Hematopoietic multipotent progenitor cell (in vitro differentiated cells): ENCODE results near the gene INSIG1. TPM values are rescaled to one million over a fixed set of nuclear protein-coding genes. Genes with fewer than 3 reads are reported as not detected.
A peak's percentile ranks its signal among the peaks of the same experiment; 100 is the strongest.

Experiments
- DNase-seq, 3 donors: peaks; one replicate each; pipeline ENCODE4 v3.0.0-alpha.2; 2011 to 2015; ENCODE audit warnings: low read depth in 2 of 3, low spot score in 2 of 3
- total RNA-seq: library from RNA; depleted of rRNA; stranded (reverse); fragments of >200 nt; gene quantifications from one replicate; pipeline ENCODE4 v1.2.3, GENCODE V29; 2012

The INSIG1 gene
- total RNA-seq, 1 donor: 95.9 TPM

GRCh38 chr7:155265961-155266360 lies 31.7 kb upstream of the INSIG1 start:
- DNase-seq: no peak

GRCh38 chr7:155266440-155266839 lies 31.2 kb upstream of the INSIG1 start:
- no peak for DNase-seq

GRCh38 chr7:155267023-155267422 lies 30.7 kb upstream of the INSIG1 start:
- no peak for DNase-seq

- DNase-seq: no peak
Measured at GRCh38 chr7:155267436-155267835, 30.2 kb upstream of the INSIG1 start.

GRCh38 chr7:155268211-155268610 lies 29.5 kb upstream of the INSIG1 start:
- no peak for DNase-seq

- DNase-seq: no peak
Measured at GRCh38 chr7:155268921-155269650, 28.6 kb upstream of the INSIG1 start.

- DNase-seq: no peak
Measured at GRCh38 chr7:155269766-155270585, 27.7 kb upstream of the INSIG1 start.

- DNase-seq: no peak
Measured at GRCh38 chr7:155270861-155271260, 26.8 kb upstream of the INSIG1 start.

GRCh38 chr7:155274633-155275355 lies 22.9 kb upstream of the INSIG1 start:
- no peak for DNase-seq

GRCh38 chr7:155276042-155276799 lies 21.5 kb upstream of the INSIG1 start:
- DNase-seq: no peak

- no peak for DNase-seq
Measured at GRCh38 chr7:155276800-155277375, 20.8 kb upstream of the INSIG1 start.

- no peak for DNase-seq
Measured at GRCh38 chr7:155277385-155277994, 20.2 kb upstream of the INSIG1 start.

- DNase-seq: no peak
Measured at GRCh38 chr7:155278921-155279320, 18.8 kb upstream of the INSIG1 start.

GRCh38 chr7:155279787-155280445 lies 17.8 kb upstream of the INSIG1 start:
- DNase-seq: no peak

- peak in 1 of 3 donors; percentile 41 for DNase-seq
Measured at GRCh38 chr7:155280446-155281397, 17.0 kb upstream of the INSIG1 start.

GRCh38 chr7:155281398-155281969 lies 16.2 kb upstream of the INSIG1 start:
- DNase-seq: no peak

GRCh38 chr7:155282671-155283070 lies 15.0 kb upstream of the INSIG1 start:
- peak in 2 of 3 donors; percentile 56 to 67 for DNase-seq
